Activated naive CD4-positive, alpha-beta T cell treated with anti-CD3 and anti-CD28 coated beads for 36 hours (primary cell): ENCODE measurements around the gene TBC1D22A. TPM values are rescaled to one million over a fixed set of nuclear protein-coding genes. Genes with fewer than 3 reads are reported as not detected.

Source experiments
- CTCF ChIA-PET: fragments of 350-600 bp; sonication (Branson Sonifier 250); formaldehyde crosslinking; loops from one replicate; lab custom pipeline; 2021; ENCODE audit warnings: antibody characterized with exemption; lab: Charles Lee
- DNase-seq: peaks from one replicate; pipeline ENCODE4 v3.0.0-alpha.2; 2020
- H3K27ac Mint-ChIP-seq: one replicate; pipeline ENCODE4 v1.8.0; 2021; ENCODE audit warnings: mild to moderate bottlenecking, mixed read lengths
- H3K27me3 Mint-ChIP-seq: one replicate; pipeline ENCODE4 v1.8.0; 2021; ENCODE audit warnings: low read depth, mixed read lengths
- H3K36me3 Mint-ChIP-seq: one replicate; pipeline ENCODE4 v1.8.0; 2021; ENCODE audit warnings: low read depth, mixed read lengths
- H3K4me1 Mint-ChIP-seq: one replicate; pipeline ENCODE4 v1.8.0; 2021; ENCODE audit warnings: low read depth, mixed read lengths
- H3K4me3 Mint-ChIP-seq: one replicate; pipeline ENCODE4 v1.8.0; 2021; ENCODE audit warnings: mild to moderate bottlenecking, moderate library complexity, mixed read lengths
- H3K9me3 Mint-ChIP-seq: one replicate; pipeline ENCODE4 v1.8.0; 2021; ENCODE audit warnings: mixed read lengths
- intact Hi-C: fragments of 100-400 bp; cut with micrococcal nuclease; formaldehyde crosslinking; loops from one replicate; pipeline ENCODE4 v1.15.1; 2023
- total RNA-seq, 2 experiments: library from RNA; stranded (reverse); gene quantifications; one replicate each; pipeline ENCODE4 v1.2.3, GENCODE V29; 2021

TBC1D22A gene
- total RNA-seq, 2 experiments from 2014 or later, result 20.1 to 21.4 TPM

GRCh38 chr22:47158457-47158856 lies 396.0 kb downstream of the TBC1D22A start:
- CTCF ChIA-PET, result no interaction called here
- Mint-ChIP-seq H3K4me3 (no peak overlapping the region), H3K36me3 (no peaks in the 10 kb centered on the region), H3K4me1 (no peaks in the 10 kb centered on the region), H3K9me3 (no peaks in the 10 kb centered on the region), H3K27ac (no peak overlapping the region), H3K27me3 (no peaks in the 10 kb centered on the region)
- no peak for DNase-seq
- intact Hi-C loops, result no loop called here

- H3K27me3 Mint-ChIP-seq, result no peaks in the 10 kb centered on the region
- intact Hi-C loops, result no loop called here
- H3K4me1 Mint-ChIP-seq, result no peaks in the 10 kb centered on the region
- DNase-seq, result no peak
- H3K9me3 Mint-ChIP-seq, result no peaks in the 10 kb centered on the region
- no peak overlapping the region for H3K27ac Mint-ChIP-seq
- no peak overlapping the region for H3K4me3 Mint-ChIP-seq
- no peaks in the 10 kb centered on the region for H3K36me3 Mint-ChIP-seq
- CTCF ChIA-PET, result no interaction called here
These were observed 397.1 kb downstream of the TBC1D22A start for GRCh38 chr22:47159592-47159991.

- Mint-ChIP-seq H3K9me3 (no peaks in the 10 kb centered on the region), H3K36me3 (no peaks in the 10 kb centered on the region), H3K27me3 (no peaks in the 10 kb centered on the region), H3K4me3 (no peak overlapping the region), H3K4me1 (no peaks in the 10 kb centered on the region), H3K27ac (no peak overlapping the region)
- CTCF ChIA-PET, result no interaction called here
- no peak for DNase-seq
- intact Hi-C loops, result no loop called here
These were observed 397.7 kb downstream of the TBC1D22A start for GRCh38 chr22:47160141-47160541.

- intact Hi-C loops, result no loop called here
- peaks cover under 1% of the 10 kb centered on the region for H3K36me3 Mint-ChIP-seq
- no peak overlapping the region for H3K27ac Mint-ChIP-seq
- no peak for DNase-seq
- no peaks in the 10 kb centered on the region for H3K4me1 Mint-ChIP-seq
- H3K9me3 Mint-ChIP-seq, result no peaks in the 10 kb centered on the region
- no peaks in the 10 kb centered on the region for H3K27me3 Mint-ChIP-seq
- CTCF ChIA-PET, result no interaction called here
- H3K4me3 Mint-ChIP-seq, result no peak overlapping the region
These were observed 398.5 kb downstream of the TBC1D22A start for GRCh38 chr22:47160781-47161520.

GRCh38 chr22:47161631-47162030 lies 399.2 kb downstream of the TBC1D22A start:
- no peak overlapping the region for H3K4me3 Mint-ChIP-seq
- no peaks in the 10 kb centered on the region for H3K9me3 Mint-ChIP-seq
- no peak overlapping the region for H3K27ac Mint-ChIP-seq
- H3K4me1 Mint-ChIP-seq, result no peaks in the 10 kb centered on the region
- H3K36me3 Mint-ChIP-seq, result peaks cover 2% of the 10 kb centered on the region
- no peak for DNase-seq
- intact Hi-C loops, result no loop called here
- CTCF ChIA-PET, result no interaction called here
- no peaks in the 10 kb centered on the region for H3K27me3 Mint-ChIP-seq

- CTCF ChIA-PET, result no interaction called here
- no peak for DNase-seq
- no peak overlapping the region for H3K27ac Mint-ChIP-seq
These were observed 400.4 kb downstream of the TBC1D22A start for GRCh38 chr22:47162865-47163264.

GRCh38 chr22:47163481-47163855 lies 401.0 kb downstream of the TBC1D22A start:
- no peaks in the 10 kb centered on the region for H3K27me3 Mint-ChIP-seq
- intact Hi-C loops, result no loop called here
- no peaks in the 10 kb centered on the region for H3K9me3 Mint-ChIP-seq
- DNase-seq, result no peak
- no peak overlapping the region for H3K4me3 Mint-ChIP-seq
- H3K36me3 Mint-ChIP-seq, result peaks cover 12% of the 10 kb centered on the region
- CTCF ChIA-PET, result no interaction called here
- H3K27ac Mint-ChIP-seq, result no peak overlapping the region
- no peaks in the 10 kb centered on the region for H3K4me1 Mint-ChIP-seq

More at GRCh38 chr22:47162865-47163264, 400.4 kb downstream of the TBC1D22A start:
- no peaks in the 10 kb centered on the region for H3K4me1 Mint-ChIP-seq
- intact Hi-C loops, result no loop called here
- H3K9me3 Mint-ChIP-seq, result no peaks in the 10 kb centered on the region
- peaks cover 10% of the 10 kb centered on the region for H3K36me3 Mint-ChIP-seq
- H3K4me3 Mint-ChIP-seq, result no peak overlapping the region
- no peaks in the 10 kb centered on the region for H3K27me3 Mint-ChIP-seq

GRCh38 chr22:47163856-47164513 lies 401.5 kb downstream of the TBC1D22A start:
- Mint-ChIP-seq H3K4me3 (no peak overlapping the region), H3K4me1 (no peaks in the 10 kb centered on the region), H3K27me3 (no peaks in the 10 kb centered on the region), H3K27ac (no peak overlapping the region), H3K36me3 (peaks cover 12% of the 10 kb centered on the region), H3K9me3 (no peaks in the 10 kb centered on the region)
- CTCF ChIA-PET, result no interaction called here
- no peak for DNase-seq
- intact Hi-C loops, result no loop called here

GRCh38 chr22:47164514-47165337 lies 402.3 kb downstream of the TBC1D22A start:
- Mint-ChIP-seq H3K4me3 (no peak overlapping the region), H3K27me3 (no peaks in the 10 kb centered on the region), H3K9me3 (no peaks in the 10 kb centered on the region), H3K4me1 (no peaks in the 10 kb centered on the region), H3K36me3 (peaks cover 12% of the 10 kb centered on the region), H3K27ac (no peak overlapping the region)
- CTCF ChIA-PET, result no interaction called here
- no peak for DNase-seq
- intact Hi-C loops, result no loop called here

- CTCF ChIA-PET, result no interaction called here
These were observed 403.0 kb downstream of the TBC1D22A start for GRCh38 chr22:47165338-47166032.

GRCh38 chr22:47166033-47166404 lies 403.6 kb downstream of the TBC1D22A start:
- Mint-ChIP-seq H3K27ac (no peak overlapping the region), H3K36me3 (peaks cover 16% of the 10 kb centered on the region), H3K9me3 (no peaks in the 10 kb centered on the region), H3K4me1 (no peaks in the 10 kb centered on the region), H3K27me3 (no peaks in the 10 kb centered on the region), H3K4me3 (no peak overlapping the region)
- CTCF ChIA-PET, result no interaction called here
- intact Hi-C loops, result no loop called here
- DNase-seq, result no peak

More at GRCh38 chr22:47165338-47166032, 403.0 kb downstream of the TBC1D22A start:
- Mint-ChIP-seq H3K4me1 (no peaks in the 10 kb centered on the region), H3K27ac (no peak overlapping the region), H3K27me3 (no peaks in the 10 kb centered on the region), H3K36me3 (peaks cover 16% of the 10 kb centered on the region), H3K4me3 (no peak overlapping the region), H3K9me3 (no peaks in the 10 kb centered on the region)
- intact Hi-C loops, result no loop called here
- DNase-seq, result no peak

- Mint-ChIP-seq H3K9me3 (no peaks in the 10 kb centered on the region), H3K27ac (no peak overlapping the region), H3K36me3 (peaks cover 16% of the 10 kb centered on the region), H3K4me3 (no peak overlapping the region), H3K27me3 (no peaks in the 10 kb centered on the region), H3K4me1 (no peaks in the 10 kb centered on the region)
- CTCF ChIA-PET, result no interaction called here
- DNase-seq, result no peak
- intact Hi-C loops, result no loop called here
These were observed 404.1 kb downstream of the TBC1D22A start for GRCh38 chr22:47166446-47167016.
